HepG2 (cell line): ENCODE data around the gene EVI5. TPM values are rescaled to one million over a fixed set of nuclear protein-coding genes. Genes with fewer than 3 reads are reported as not detected.

Experiments
- BATF2 ChIP-seq: sonication (generic); formaldehyde crosslinking; IDR thresholded peaks from 2 replicates; pipeline ENCODE4 v1.8.0; 2022; ENCODE audit warnings: mild to moderate bottlenecking, missing genetic modification reagents, moderate library complexity
- BRF2 ChIP-seq: sonication (generic); formaldehyde crosslinking; IDR thresholded peaks from 2 replicates; pipeline ENCODE4 v1.8.1; 2022; ENCODE audit warnings: mild to moderate bottlenecking, missing genetic modification reagents
- CEBPZ ChIP-seq: IDR thresholded peaks from 2 replicates; pipeline ENCODE4 v1.6.1; 2012; ENCODE audit warnings: low read length, improper control_type of control experiment
- DZIP1 ChIP-seq: sonication (generic); formaldehyde crosslinking; IDR thresholded peaks from 2 replicates; pipeline ENCODE4 v1.5.0; 2020; ENCODE audit warnings: mild to moderate bottlenecking, missing genetic modification reagents
- HDAC6 ChIP-seq: fragments of 200-600 bp; sonication (generic); IDR thresholded peaks from 2 replicates; pipeline ENCODE4 v1.7.0; 2017; ENCODE audit warnings: mild to moderate bottlenecking, antibody characterized with exemption, low read length, low read depth
- IRX3 ChIP-seq: sonication (generic); formaldehyde crosslinking; IDR thresholded peaks from 2 replicates; pipeline ENCODE4 v1.8.1; 2023; ENCODE audit warnings: mild to moderate bottlenecking, low read depth, missing genetic modification reagents, borderline replicate concordance
- KLF13 ChIP-seq: sonication (generic); formaldehyde crosslinking; IDR thresholded peaks from 2 replicates; pipeline ENCODE4 v1.4.0; 2020; ENCODE audit warnings: mild to moderate bottlenecking, missing genetic modification reagents
- KLF15 ChIP-seq: sonication (generic); formaldehyde crosslinking; IDR thresholded peaks from 2 replicates; pipeline ENCODE4 v1.8.1; 2023; ENCODE audit warnings: borderline replicate concordance, mild to moderate bottlenecking, inconsistent platforms, missing genetic modification reagents, mixed read lengths
- MAZ ChIP-seq, 2 experiments: sonication (generic) in 1 of 2; formaldehyde crosslinking in 1 of 2; IDR thresholded peaks; 2 replicates each; pipeline versions ENCODE4 v1.5.0 to v1.6.1; 2012 to 2020; ENCODE audit warnings: low read depth in 2 of 2, mild to moderate bottlenecking in 2 of 2, borderline replicate concordance in 1 of 2, improper control_type of control experiment in 1 of 2, low read length in 1 of 2, missing genetic modification reagents in 1 of 2, moderate library complexity in 1 of 2
- MLX ChIP-seq: IDR thresholded peaks from 2 replicates; pipeline ENCODE4 v1.6.1; 2016
- NCOR1 ChIP-seq: fragments of 200-600 bp; sonication (generic); IDR thresholded peaks from 2 replicates; pipeline ENCODE4 v1.7.0; 2017; ENCODE audit warnings: antibody characterized with exemption, low read length, borderline replicate concordance
- TMF1 ChIP-seq: sonication (generic); formaldehyde crosslinking; IDR thresholded peaks from 2 replicates; pipeline ENCODE4 v1.8.1; 2022; ENCODE audit warnings: low read depth, missing genetic modification reagents
- ZEB1 ChIP-seq: IDR thresholded peaks from 2 replicates; pipeline ENCODE4 v1.6.1; 2012; ENCODE audit warnings: mild to moderate bottlenecking, low read depth, inconsistent platforms; ENCODE audit not compliant: insufficient replicate concordance
- ZFP36L2 ChIP-seq: sonication (generic); formaldehyde crosslinking; IDR thresholded peaks from 2 replicates; pipeline ENCODE4 v1.4.0; 2020; ENCODE audit warnings: missing genetic modification reagents
- ZMAT3 ChIP-seq: sonication (generic); formaldehyde crosslinking; conservative IDR thresholded peaks from 2 replicates; pipeline ENCODE4 v1.7.0; 2021; ENCODE audit warnings: missing genetic modification reagents
- ZNF101 ChIP-seq: sonication (generic); formaldehyde crosslinking; IDR thresholded peaks from 2 replicates; pipeline ENCODE4 v1.4.0; 2020; ENCODE audit warnings: mild to moderate bottlenecking, low read depth, missing genetic modification reagents, borderline replicate concordance
- ZNF264 ChIP-seq: sonication (generic); formaldehyde crosslinking; IDR thresholded peaks from 2 replicates; pipeline ENCODE4 v1.4.0; 2020; ENCODE audit warnings: missing genetic modification reagents
- ZNF3 ChIP-seq: IDR thresholded peaks from 2 replicates; pipeline ENCODE4 v1.7.0; 2017; ENCODE audit warnings: inconsistent platforms
- ZNF317 ChIP-seq: sonication (generic); formaldehyde crosslinking; IDR thresholded peaks from 2 replicates; pipeline ENCODE4 v1.5.0; 2020; ENCODE audit warnings: mild to moderate bottlenecking, missing genetic modification reagents
- ZNF333 ChIP-seq: sonication (generic); formaldehyde crosslinking; IDR thresholded peaks from 2 replicates; pipeline ENCODE4 v1.4.0; 2020; ENCODE audit warnings: mild to moderate bottlenecking, missing genetic modification reagents, borderline replicate concordance
- ZNF446 ChIP-seq: sonication (generic); formaldehyde crosslinking; IDR thresholded peaks from 2 replicates; pipeline ENCODE4 v1.5.0; 2020; ENCODE audit warnings: mild to moderate bottlenecking, missing genetic modification reagents
- polyA plus RNA-seq, 8 experiments: library from polyadenylated mRNA; depleted of rRNA in 3 of 8; stranded (reverse) in 7 of 8; unstranded in 1 of 8; fragments of >200 nt; fragmentation: Illumina TruSeq in 4 of 8; extraction: Trizol in 4 of 8; gene quantifications; 2 replicates each; pipeline versions ENCODE4 v1.2.1 to v1.2.3, GENCODE V29; 2011 to 2016; ENCODE audit warnings: low read depth in 4 of 8, missing spikeins in 1 of 8, mixed read lengths in 1 of 8; ENCODE audit not compliant: insufficient read depth in 1 of 8
- total RNA-seq, 5 experiments: library from RNA; depleted of rRNA; stranded (reverse); fragments of >200 nt; fragmentation: Illumina TruSeq; extraction: Trizol; gene quantifications; 2 replicates each; pipeline ENCODE4 v1.2.3, GENCODE V29; 2016; ENCODE audit warnings: low read depth in 1 of 5

Gene EVI5
- total and polyA plus RNA-seq, 2 of the 13 experiments (the other 11 are each of a cell fraction or from before 2014, with no cell fraction given), result 4.0 to 12.6 TPM

GRCh38 chr1:92505015-92505692 is 279.8 kb downstream of the EVI5 start (continued):
- TF ChIP-seq MLX (no peak), TMF1 (CRISPR knock-in tag) (no peak), ZNF101 (CRISPR knock-in tag) (no peak), ZNF333 (CRISPR knock-in tag) (no peak), ZNF446 (no peak), BATF2 (no peak), ZFP36L2 (CRISPR knock-in tag) (no peak), ZNF317 (CRISPR knock-in tag) (no peak; the same call in 1 of the 2 replicates), BRF2 (peak; percentile 53; the same call in 1 of the 2 replicates), ZNF264 (CRISPR knock-in tag) (0 out of 2 replicates have a peak, but pooled peaks have one; percentile 52), DZIP1 (CRISPR knock-in tag) (no peak), HDAC6 (no peak), ZNF3 (CRISPR knock-in tag) (0 out of 2 replicates have a peak, but pooled peaks have one; percentile 64), ZMAT3 (CRISPR knock-in tag) (no peak), IRX3 (CRISPR knock-in tag) (no peak), ZEB1 (no peak), NCOR1 (peak; percentile 94), MAZ (IDR thresholded peaks at IDR 0.05; ENCODE audit: borderline replicate concordance, low read depth, low read length) (no peak), MAZ (CRISPR knock-in tag; IDR thresholded peaks at IDR 0.05; ENCODE audit: low read depth) (peak; percentile 48; the same call in 1 of the 2 replicates), KLF13 (CRISPR knock-in tag) (no peak), KLF15 (no peak), CEBPZ (no peak)
